Panc1 (cell line): Measurements from ENCODE around the gene SIK3.
"Not testable (repeated sequence)": the region's sequence is repeated elsewhere in the genome, so short reads cannot be mapped to it uniquely, and the experiment has no call there.

Source experiments
- SIN3A ChIP-seq: IDR thresholded peaks from 2 replicates; pipeline ENCODE4 v1.6.1; 2012; ENCODE audit warnings: low read depth, mild to moderate bottlenecking, low read length, moderate library complexity, borderline replicate concordance; ENCODE audit not compliant: insufficient read depth
- TF ChIP-seq, protein P1 (sequence below): fragments of 450-650 bp; IDR thresholded peaks from 2 replicates; pipeline ENCODE4 v1.5.1; 2017; ENCODE audit warnings: mild to moderate bottlenecking
- TF ChIP-seq, protein P2 (sequence below), 2 experiments: IDR thresholded peaks; 2 replicates each; pipeline ENCODE4 v1.6.1; 2011 to 2012; ENCODE audit warnings: low read depth in 2 of 2, control low read depth in 1 of 2, low read length in 1 of 2, mild to moderate bottlenecking in 1 of 2, moderate library complexity in 1 of 2; ENCODE audit not compliant: insufficient read depth in 1 of 2

DNA sequence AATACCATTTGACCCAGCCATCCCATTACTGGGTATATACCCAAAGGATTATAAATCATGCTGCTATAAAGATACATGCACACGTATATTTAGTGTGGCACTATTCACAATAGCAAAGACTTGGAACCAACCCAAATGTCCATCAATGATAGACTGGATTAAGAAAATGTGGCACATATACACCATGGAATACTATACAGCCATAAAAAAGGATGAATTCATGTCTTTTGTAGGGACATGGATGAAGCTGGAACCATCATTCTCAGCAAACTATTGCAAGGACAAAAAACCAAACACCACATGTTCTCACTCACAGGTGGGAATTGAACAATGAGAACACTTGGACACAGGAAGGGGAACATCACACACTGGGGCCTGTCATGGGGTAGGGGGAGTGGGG is 14.7 kb upstream of the SIK3 start:
- TF ChIP-seq, protein P1, sequence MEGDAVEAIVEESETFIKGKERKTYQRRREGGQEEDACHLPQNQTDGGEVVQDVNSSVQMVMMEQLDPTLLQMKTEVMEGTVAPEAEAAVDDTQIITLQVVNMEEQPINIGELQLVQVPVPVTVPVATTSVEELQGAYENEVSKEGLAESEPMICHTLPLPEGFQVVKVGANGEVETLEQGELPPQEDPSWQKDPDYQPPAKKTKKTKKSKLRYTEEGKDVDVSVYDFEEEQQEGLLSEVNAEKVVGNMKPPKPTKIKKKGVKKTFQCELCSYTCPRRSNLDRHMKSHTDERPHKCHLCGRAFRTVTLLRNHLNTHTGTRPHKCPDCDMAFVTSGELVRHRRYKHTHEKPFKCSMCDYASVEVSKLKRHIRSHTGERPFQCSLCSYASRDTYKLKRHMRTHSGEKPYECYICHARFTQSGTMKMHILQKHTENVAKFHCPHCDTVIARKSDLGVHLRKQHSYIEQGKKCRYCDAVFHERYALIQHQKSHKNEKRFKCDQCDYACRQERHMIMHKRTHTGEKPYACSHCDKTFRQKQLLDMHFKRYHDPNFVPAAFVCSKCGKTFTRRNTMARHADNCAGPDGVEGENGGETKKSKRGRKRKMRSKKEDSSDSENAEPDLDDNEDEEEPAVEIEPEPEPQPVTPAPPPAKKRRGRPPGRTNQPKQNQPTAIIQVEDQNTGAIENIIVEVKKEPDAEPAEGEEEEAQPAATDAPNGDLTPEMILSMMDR = not testable (repeated sequence)
- TF ChIP-seq, protein P2, sequence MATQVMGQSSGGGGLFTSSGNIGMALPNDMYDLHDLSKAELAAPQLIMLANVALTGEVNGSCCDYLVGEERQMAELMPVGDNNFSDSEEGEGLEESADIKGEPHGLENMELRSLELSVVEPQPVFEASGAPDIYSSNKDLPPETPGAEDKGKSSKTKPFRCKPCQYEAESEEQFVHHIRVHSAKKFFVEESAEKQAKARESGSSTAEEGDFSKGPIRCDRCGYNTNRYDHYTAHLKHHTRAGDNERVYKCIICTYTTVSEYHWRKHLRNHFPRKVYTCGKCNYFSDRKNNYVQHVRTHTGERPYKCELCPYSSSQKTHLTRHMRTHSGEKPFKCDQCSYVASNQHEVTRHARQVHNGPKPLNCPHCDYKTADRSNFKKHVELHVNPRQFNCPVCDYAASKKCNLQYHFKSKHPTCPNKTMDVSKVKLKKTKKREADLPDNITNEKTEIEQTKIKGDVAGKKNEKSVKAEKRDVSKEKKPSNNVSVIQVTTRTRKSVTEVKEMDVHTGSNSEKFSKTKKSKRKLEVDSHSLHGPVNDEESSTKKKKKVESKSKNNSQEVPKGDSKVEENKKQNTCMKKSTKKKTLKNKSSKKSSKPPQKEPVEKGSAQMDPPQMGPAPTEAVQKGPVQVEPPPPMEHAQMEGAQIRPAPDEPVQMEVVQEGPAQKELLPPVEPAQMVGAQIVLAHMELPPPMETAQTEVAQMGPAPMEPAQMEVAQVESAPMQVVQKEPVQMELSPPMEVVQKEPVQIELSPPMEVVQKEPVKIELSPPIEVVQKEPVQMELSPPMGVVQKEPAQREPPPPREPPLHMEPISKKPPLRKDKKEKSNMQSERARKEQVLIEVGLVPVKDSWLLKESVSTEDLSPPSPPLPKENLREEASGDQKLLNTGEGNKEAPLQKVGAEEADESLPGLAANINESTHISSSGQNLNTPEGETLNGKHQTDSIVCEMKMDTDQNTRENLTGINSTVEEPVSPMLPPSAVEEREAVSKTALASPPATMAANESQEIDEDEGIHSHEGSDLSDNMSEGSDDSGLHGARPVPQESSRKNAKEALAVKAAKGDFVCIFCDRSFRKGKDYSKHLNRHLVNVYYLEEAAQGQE (IDR thresholded peaks at IDR 0.05; ENCODE audit: insufficient read depth in 1 of 2, low read depth in 2 of 2, low read length in 1 of 2) = not testable (repeated sequence)
- TF ChIP-seq SIN3A = not testable (repeated sequence)
